Liver (tissue), 3 donors: ENCODE results near the gene DNM2.

Experiments used
- CTCF ChIP-seq: fragments of 150-350 bp; IDR thresholded peaks from 2 replicates; pipeline ENCODE4 v1.5.1; 2017; ENCODE audit warnings: improper control_type of control experiment, low read depth, low read length; ENCODE audit not compliant: missing input control
- RAD21 ChIP-seq, 2 donors: IDR thresholded peaks; 2 replicates each; pipeline ENCODE4 v1.6.1; 2016; ENCODE audit warnings: antibody characterized with exemption in 2 of 2, mild to moderate bottlenecking in 2 of 2
- RXRA ChIP-seq, 2 donors: IDR thresholded peaks; 2 replicates each; pipeline ENCODE4 v1.6.1; 2017 to 2018; ENCODE audit warnings: antibody characterized with exemption in 2 of 2, mild to moderate bottlenecking in 1 of 2
- SP1 ChIP-seq: IDR thresholded peaks from 2 replicates; pipeline ENCODE4 v1.6.1; 2018; ENCODE audit warnings: antibody characterized with exemption, mild to moderate bottlenecking
- TAF1 ChIP-seq: conservative IDR thresholded peaks from 2 replicates; pipeline ENCODE4 v1.6.1; 2016; ENCODE audit warnings: antibody characterized with exemption, mild to moderate bottlenecking
- YY1 ChIP-seq: IDR thresholded peaks from 2 replicates; pipeline ENCODE4 v1.6.1; 2016; ENCODE audit warnings: antibody characterized with exemption, mild to moderate bottlenecking
- TF ChIP-seq, protein P1 (sequence below): IDR thresholded peaks from 2 replicates; pipeline ENCODE4 v1.6.1; 2016; ENCODE audit warnings: antibody characterized with exemption
- donor health status: healthy.
- donor health status: healthy.

- TF ChIP-seq CTCF (peak; percentile 41), TAF1 (no peak), YY1 (no peak), RXRA (IDR thresholded peaks at IDR 0.05) (peak; percentile 57 to 69), SP1 (peak; percentile 61), RAD21 (IDR thresholded peaks at IDR 0.05) (peak; percentile 71 to 80)
- TF ChIP-seq, protein P1, sequence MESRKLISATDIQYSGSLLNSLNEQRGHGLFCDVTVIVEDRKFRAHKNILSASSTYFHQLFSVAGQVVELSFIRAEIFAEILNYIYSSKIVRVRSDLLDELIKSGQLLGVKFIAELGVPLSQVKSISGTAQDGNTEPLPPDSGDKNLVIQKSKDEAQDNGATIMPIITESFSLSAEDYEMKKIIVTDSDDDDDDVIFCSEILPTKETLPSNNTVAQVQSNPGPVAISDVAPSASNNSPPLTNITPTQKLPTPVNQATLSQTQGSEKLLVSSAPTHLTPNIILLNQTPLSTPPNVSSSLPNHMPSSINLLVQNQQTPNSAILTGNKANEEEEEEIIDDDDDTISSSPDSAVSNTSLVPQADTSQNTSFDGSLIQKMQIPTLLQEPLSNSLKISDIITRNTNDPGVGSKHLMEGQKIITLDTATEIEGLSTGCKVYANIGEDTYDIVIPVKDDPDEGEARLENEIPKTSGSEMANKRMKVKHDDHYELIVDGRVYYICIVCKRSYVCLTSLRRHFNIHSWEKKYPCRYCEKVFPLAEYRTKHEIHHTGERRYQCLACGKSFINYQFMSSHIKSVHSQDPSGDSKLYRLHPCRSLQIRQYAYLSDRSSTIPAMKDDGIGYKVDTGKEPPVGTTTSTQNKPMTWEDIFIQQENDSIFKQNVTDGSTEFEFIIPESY = no peak
These were observed 51.9 kb downstream of the DNM2 start for GRCh38 chr19:10769533-10770491.
